ENCODE measurements around the gene SPOP.

DNA sequence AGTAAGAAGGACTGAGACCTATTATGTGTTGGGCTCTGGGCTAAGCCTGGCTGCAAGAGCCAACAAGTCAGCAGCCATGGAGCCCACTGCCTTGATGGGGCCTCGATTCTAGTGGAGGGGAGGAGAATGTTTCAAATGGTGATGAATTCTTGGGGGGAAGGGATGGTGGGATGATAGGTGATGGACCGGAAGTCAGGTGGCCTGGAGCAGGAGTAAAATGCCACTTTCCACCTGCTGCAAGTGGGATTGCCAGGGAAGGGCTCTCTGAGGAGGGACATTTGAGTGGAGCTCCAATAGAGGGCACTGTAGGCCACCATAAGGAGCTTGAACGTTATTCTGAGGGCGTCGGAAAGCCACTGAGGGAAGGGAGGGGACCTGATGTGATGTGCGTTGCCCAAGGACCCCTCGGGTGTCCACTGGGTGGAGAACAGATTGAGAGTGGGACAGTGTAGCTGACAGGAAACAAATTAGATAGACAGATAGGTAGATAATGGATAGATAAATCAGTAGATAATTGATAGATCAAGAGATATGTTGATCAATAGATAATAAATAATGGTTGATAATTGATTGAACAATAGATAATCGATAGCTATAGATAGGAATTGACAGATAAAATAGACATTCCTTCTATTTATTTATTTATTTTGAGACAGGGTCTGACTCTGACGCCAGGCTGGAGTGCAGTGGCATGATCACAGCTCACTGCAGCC is 120.4 kb downstream of the SPOP start:
- TF ChIP-seq POLR2A (IDR thresholded peaks at IDR 0.05), result no peak
- TF ChIP-seq, protein P1, sequence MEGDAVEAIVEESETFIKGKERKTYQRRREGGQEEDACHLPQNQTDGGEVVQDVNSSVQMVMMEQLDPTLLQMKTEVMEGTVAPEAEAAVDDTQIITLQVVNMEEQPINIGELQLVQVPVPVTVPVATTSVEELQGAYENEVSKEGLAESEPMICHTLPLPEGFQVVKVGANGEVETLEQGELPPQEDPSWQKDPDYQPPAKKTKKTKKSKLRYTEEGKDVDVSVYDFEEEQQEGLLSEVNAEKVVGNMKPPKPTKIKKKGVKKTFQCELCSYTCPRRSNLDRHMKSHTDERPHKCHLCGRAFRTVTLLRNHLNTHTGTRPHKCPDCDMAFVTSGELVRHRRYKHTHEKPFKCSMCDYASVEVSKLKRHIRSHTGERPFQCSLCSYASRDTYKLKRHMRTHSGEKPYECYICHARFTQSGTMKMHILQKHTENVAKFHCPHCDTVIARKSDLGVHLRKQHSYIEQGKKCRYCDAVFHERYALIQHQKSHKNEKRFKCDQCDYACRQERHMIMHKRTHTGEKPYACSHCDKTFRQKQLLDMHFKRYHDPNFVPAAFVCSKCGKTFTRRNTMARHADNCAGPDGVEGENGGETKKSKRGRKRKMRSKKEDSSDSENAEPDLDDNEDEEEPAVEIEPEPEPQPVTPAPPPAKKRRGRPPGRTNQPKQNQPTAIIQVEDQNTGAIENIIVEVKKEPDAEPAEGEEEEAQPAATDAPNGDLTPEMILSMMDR (IDR thresholded peaks at IDR 0.05 in 4 of 5, conservative IDR thresholded peaks at IDR 0.05 in 1 of 5), result peak in 4 of 5 experiments; percentile 36 to 59 (median 48)

Measured in gastrocnemius medialis (tissue), 4 donors.